ENCODE results near the gene TMEM154.

The TMEM154 gene

GRCh38 chr4:152629908-152630307 is 49.9 kb downstream of the TMEM154 start:
- TF ChIP-seq POLR2A (IDR thresholded peaks at IDR 0.05; ENCODE audit: extremely low read depth, insufficient read length) (no peak), MYC (IDR thresholded peaks at IDR 0.05; ENCODE audit: low read depth, low read length) (no peak), MAX (IDR thresholded peaks at IDR 0.05; ENCODE audit: low read depth, low read length) (no peak), CTCF (IDR thresholded peaks at IDR 0.05; ENCODE audit: low read depth, low read length) (no peak)
- DNase-seq (ENCODE audit: low read depth): no peak
- H3K4me3 ChIP-seq (ENCODE audit: low read depth, low read length): no peak overlapping the region

GRCh38 chr4:152628128-152628527 is 51.7 kb downstream of the TMEM154 start:
- H3K4me3 ChIP-seq (ENCODE audit: low read depth, low read length): no peak overlapping the region
- DNase-seq (ENCODE audit: low read depth): no peak
- no peak for TF ChIP-seq CTCF (IDR thresholded peaks at IDR 0.05; ENCODE audit: low read depth, low read length)
- TF ChIP-seq POLR2A (IDR thresholded peaks at IDR 0.05; ENCODE audit: extremely low read depth, insufficient read length): no peak
- no peak for TF ChIP-seq MYC (IDR thresholded peaks at IDR 0.05; ENCODE audit: low read depth, low read length)
- no peak for TF ChIP-seq MAX (IDR thresholded peaks at IDR 0.05; ENCODE audit: low read depth, low read length)

GRCh38 chr4:152626790-152627189 is 53.0 kb downstream of the TMEM154 start:
- no peak for DNase-seq (ENCODE audit: low read depth)
- no peak overlapping the region for H3K4me3 ChIP-seq (ENCODE audit: low read depth, low read length)
- no peak for TF ChIP-seq POLR2A (IDR thresholded peaks at IDR 0.05; ENCODE audit: extremely low read depth, insufficient read length)
- TF ChIP-seq MYC (IDR thresholded peaks at IDR 0.05; ENCODE audit: low read depth, low read length): no peak
- TF ChIP-seq CTCF (IDR thresholded peaks at IDR 0.05; ENCODE audit: low read depth, low read length): no peak
- TF ChIP-seq MAX (IDR thresholded peaks at IDR 0.05; ENCODE audit: low read depth, low read length): no peak

- no peak for TF ChIP-seq MAX (IDR thresholded peaks at IDR 0.05; ENCODE audit: low read depth, low read length)
- TF ChIP-seq MYC (IDR thresholded peaks at IDR 0.05; ENCODE audit: low read depth, low read length): no peak
- no peak for TF ChIP-seq POLR2A (IDR thresholded peaks at IDR 0.05; ENCODE audit: extremely low read depth, insufficient read length)
- no peak for TF ChIP-seq CTCF (IDR thresholded peaks at IDR 0.05; ENCODE audit: low read depth, low read length)
- H3K4me3 ChIP-seq (ENCODE audit: low read depth, low read length): no peak overlapping the region
- DNase-seq (ENCODE audit: low read depth): no peak
Measured at GRCh38 chr4:152620915-152621314, 58.9 kb downstream of the TMEM154 start.

GRCh38 chr4:152620218-152620617 is 59.6 kb downstream of the TMEM154 start:
- H3K4me3 ChIP-seq (ENCODE audit: low read depth, low read length): no peak overlapping the region
- TF ChIP-seq MYC (IDR thresholded peaks at IDR 0.05; ENCODE audit: low read depth, low read length) (no peak), POLR2A (IDR thresholded peaks at IDR 0.05; ENCODE audit: extremely low read depth, insufficient read length) (no peak), CTCF (IDR thresholded peaks at IDR 0.05; ENCODE audit: low read depth, low read length) (no peak), MAX (IDR thresholded peaks at IDR 0.05; ENCODE audit: low read depth, low read length) (no peak)
- no peak for DNase-seq (ENCODE audit: low read depth)

GRCh38 chr4:152619556-152619955 is 60.2 kb downstream of the TMEM154 start:
- no peak for DNase-seq (ENCODE audit: low read depth)
- TF ChIP-seq MYC (IDR thresholded peaks at IDR 0.05; ENCODE audit: low read depth, low read length) (no peak), CTCF (IDR thresholded peaks at IDR 0.05; ENCODE audit: low read depth, low read length) (no peak), MAX (IDR thresholded peaks at IDR 0.05; ENCODE audit: low read depth, low read length) (no peak), POLR2A (IDR thresholded peaks at IDR 0.05; ENCODE audit: extremely low read depth, insufficient read length) (no peak)
- H3K4me3 ChIP-seq (ENCODE audit: low read depth, low read length): no peak overlapping the region
